GM21423 (cell line): ENCODE measurements around the gene PFDN1.
A peak's percentile ranks its signal among the peaks of the same experiment; 100 is the strongest.
"Not testable (repeated sequence)": the region's sequence is repeated elsewhere in the genome, so short reads cannot be mapped to it uniquely, and the experiment has no call there.

ENCODE experiments used
- ATAC-seq: cut with Tn5 transposase; IDR thresholded peaks from one replicate; pipeline ENCODE4 v1.9.1; 2021; ENCODE audit warnings: mild to moderate bottlenecking, moderate library complexity; ENCODE audit not compliant: unreplicated experiment

PFDN1 gene

GRCh38 chr5:140302786-140303639 lies at the start of gene PFDN1:
Gene PFDN1, minus strand, starts transcription at chr5:140303101. Its CDS starts 28 bp downstream, at chr5:140303073.
- peak; percentile 95 for ATAC-seq

GRCh38 chr5:140351609-140352334 lies 48.9 kb upstream of the PFDN1 start:
- ATAC-seq, result no peak

- ATAC-seq, result no peak
These were observed 46.3 kb upstream of the PFDN1 start for GRCh38 chr5:140349244-140349643.

GRCh38 chr5:140348104-140348503 lies 45.2 kb upstream of the PFDN1 start:
- ATAC-seq, result no peak

- no peak for ATAC-seq
These were observed 44.5 kb upstream of the PFDN1 start for GRCh38 chr5:140347360-140347759.

- ATAC-seq, result peak; percentile 69
These were observed 43.7 kb upstream of the PFDN1 start, which contains the start of gene HBEGF for GRCh38 chr5:140346348-140347221. Gene HBEGF, minus strand, starts transcription at chr5:140346603. Its CDS starts 275 bp downstream, at chr5:140346328.

GRCh38 chr5:140345919-140346347 lies 43.0 kb upstream of the PFDN1 start:
- peak; percentile 16 for ATAC-seq

GRCh38 chr5:140344683-140345423 lies 42.0 kb upstream of the PFDN1 start:
- ATAC-seq, result no peak

GRCh38 chr5:140343849-140344248 lies 40.9 kb upstream of the PFDN1 start:
- ATAC-seq, result not testable (repeated sequence)

GRCh38 chr5:140342896-140343295 lies 40.0 kb upstream of the PFDN1 start:
- no peak for ATAC-seq

GRCh38 chr5:140342287-140342686 lies 39.4 kb upstream of the PFDN1 start:
- peak; percentile 21 for ATAC-seq

GRCh38 chr5:140341591-140341990 lies 38.7 kb upstream of the PFDN1 start:
- ATAC-seq, result no peak

GRCh38 chr5:140340605-140341121 lies 37.8 kb upstream of the PFDN1 start:
- no peak for ATAC-seq

- ATAC-seq, result no peak
These were observed 36.7 kb upstream of the PFDN1 start for GRCh38 chr5:140339636-140340035.

- no peak for ATAC-seq
These were observed 36.0 kb upstream of the PFDN1 start for GRCh38 chr5:140338908-140339307.

- no peak for ATAC-seq
These were observed 35.4 kb upstream of the PFDN1 start for GRCh38 chr5:140338336-140338735.

- ATAC-seq, result no peak
These were observed 35.0 kb upstream of the PFDN1 start for GRCh38 chr5:140337880-140338279.

- ATAC-seq, result no peak
These were observed 33.5 kb upstream of the PFDN1 start for GRCh38 chr5:140336388-140336787.

- no peak for ATAC-seq
These were observed 28.7 kb upstream of the PFDN1 start for GRCh38 chr5:140331638-140332037.
